HG03066 (cell line): Measurements from ENCODE around the gene AUTS2.
A peak's percentile ranks its signal among the peaks of the same experiment; 100 is the strongest.

Source experiments
- ATAC-seq: cut with Tn5 transposase; IDR thresholded peaks from one replicate; pipeline ENCODE4 v1.9.1; 2021; ENCODE audit warnings: low read depth; ENCODE audit not compliant: unreplicated experiment

Gene AUTS2

GRCh38 chr7:69654381-69654780 lies 56.1 kb downstream of the AUTS2 start:
- no peak for ATAC-seq

DNA sequence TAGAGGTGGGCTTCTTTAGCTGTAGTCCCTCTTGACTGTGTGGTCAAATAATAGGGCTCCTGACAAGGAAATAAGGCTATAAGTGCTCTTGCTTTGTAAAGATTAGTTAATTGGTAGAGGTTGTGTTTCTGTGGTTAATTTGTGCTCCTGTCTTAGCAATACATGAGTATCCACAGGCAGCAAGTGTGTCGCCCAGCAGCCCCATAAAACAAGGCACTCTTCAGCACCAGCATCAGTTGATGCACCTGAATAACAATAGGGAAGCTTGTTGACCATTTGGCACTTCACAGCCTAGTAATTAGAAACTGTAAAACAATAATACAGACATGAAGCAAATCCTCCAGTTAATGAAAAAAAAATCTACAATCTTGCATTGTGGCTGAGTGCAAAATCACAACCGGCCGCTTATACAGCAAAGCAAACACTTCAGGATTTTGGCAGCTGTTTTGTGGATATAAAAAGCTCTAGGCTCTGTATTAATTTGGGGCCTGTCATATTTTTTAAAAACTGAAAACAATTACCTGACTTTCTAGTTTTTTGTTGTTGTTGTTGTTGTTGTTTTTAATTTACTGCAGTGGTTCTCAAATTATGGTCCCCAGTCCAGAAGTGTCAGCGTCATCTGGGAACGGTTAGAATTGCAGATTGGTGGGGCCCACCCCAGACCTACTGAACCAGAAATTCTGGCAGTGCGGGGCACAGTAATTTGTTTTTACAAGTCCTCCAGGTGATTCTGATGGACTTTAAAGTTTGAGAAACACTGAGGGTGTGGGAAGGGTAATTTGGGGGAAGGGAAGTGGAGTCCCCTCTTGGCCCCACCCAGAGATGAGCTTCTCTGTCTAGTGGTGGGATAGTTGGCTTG lies 56.8 kb downstream of the AUTS2 start:
- no peak for ATAC-seq

- ATAC-seq: no peak
These were observed 57.8 kb downstream of the AUTS2 start for GRCh38 chr7:69656077-69656476.

DNA sequence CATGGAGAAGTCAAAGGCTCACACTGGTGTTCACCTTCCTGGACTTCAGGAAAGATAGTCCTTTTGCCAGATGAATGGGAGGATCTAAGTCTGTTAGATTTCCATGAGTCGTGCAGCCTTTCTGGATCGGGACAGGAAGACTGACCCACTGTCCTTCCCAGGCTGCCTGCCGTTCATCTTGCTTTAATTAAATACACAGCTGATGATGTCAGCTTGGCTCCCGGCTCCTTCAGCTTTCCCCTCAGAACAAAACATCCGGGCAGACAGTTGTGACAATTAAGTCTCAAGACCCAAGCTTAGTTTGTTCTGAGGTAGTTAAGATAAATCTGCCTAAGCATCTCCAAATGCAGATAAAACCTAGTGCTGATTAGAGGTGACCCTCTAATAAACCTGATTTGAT lies 58.6 kb downstream of the AUTS2 start:
- ATAC-seq: no peak

GRCh38 chr7:69657331-69657730 lies 59.1 kb downstream of the AUTS2 start:
- ATAC-seq: no peak

DNA sequence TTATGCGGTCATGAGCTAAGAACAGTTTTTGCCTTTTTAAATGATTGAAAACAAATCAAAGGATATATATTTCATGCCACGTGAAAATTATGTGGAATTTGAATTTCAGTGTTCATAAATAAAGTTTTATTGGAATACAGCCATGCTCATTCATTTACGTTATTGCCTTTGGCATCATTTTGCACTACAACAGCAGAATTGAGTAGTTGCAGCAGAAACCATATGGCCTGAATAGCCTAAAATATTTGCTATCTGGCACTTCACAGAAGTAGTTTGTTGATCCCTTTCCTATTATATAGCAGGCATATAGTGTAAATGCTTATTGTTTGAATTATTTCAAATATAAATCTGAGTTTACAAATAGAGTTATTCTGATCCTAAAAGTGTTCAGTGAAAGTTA lies 59.7 kb downstream of the AUTS2 start:
- ATAC-seq: no peak

GRCh38 chr7:69659983-69660382 lies 61.7 kb downstream of the AUTS2 start:
- ATAC-seq: no peak

DNA sequence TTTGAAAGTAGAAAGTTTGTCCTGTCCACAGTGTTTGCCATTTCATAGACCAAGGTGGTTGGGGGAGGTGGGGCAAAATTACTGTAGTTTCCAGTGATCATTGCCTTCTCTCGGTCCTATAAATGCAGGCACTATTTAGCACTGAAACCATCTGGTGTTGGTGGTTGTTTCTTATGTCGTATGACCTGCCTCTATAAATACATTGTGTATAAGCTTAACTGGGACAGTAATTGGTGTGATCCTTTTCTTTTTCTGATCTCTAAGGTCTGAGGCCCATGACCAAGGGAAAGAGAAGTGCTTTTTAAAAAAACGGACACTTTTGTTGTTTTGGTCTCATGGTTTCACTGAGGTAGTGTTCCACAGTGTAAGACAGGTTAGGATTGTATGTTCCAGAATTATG lies 63.1 kb downstream of the AUTS2 start:
- ATAC-seq: peak; percentile 67

DNA sequence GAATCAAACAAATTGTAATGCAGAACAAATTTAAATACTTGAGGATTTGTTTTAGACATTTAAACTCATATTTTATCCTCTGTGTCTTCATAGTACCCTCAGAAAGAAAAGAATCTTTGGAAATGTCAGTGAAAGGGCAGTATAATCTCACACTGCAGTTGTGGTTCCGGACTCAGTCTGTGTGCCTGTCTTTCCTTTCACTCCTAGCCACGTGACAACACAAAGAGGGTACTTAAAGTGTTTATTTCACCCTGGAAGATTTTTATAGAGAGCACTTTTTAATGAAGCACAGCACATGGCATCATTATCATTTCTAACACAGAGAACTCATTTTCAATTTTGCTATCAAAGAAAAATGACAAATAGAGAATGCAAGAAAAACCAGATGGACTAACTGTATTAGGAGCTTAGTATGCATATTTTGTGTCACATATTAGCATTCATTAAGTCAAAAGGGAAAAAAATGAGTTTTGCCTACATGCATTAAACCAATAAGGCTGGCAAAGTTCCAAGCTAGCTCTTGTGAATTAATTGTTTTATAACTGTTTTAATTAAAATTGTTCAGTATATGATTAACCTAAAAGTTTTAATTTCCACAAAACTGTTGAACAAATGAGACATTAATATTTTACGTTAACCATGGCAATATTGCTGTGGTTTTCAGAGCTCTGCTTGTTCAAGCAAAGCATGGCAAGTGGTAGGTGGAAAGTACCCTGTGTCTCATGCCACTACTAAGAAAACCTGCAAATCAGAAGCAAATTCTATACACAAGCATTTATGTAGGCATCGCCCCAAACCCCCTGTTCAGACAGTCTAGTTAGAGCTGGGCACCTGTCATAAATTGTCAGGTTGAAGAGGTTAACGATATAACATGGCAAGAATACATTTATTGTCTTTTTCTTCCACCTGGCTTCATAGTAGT lies 65.9 kb downstream of the AUTS2 start:
- ATAC-seq: no peak

- ATAC-seq: no peak
These were observed 67.1 kb downstream of the AUTS2 start for GRCh38 chr7:69665369-69665768.

DNA sequence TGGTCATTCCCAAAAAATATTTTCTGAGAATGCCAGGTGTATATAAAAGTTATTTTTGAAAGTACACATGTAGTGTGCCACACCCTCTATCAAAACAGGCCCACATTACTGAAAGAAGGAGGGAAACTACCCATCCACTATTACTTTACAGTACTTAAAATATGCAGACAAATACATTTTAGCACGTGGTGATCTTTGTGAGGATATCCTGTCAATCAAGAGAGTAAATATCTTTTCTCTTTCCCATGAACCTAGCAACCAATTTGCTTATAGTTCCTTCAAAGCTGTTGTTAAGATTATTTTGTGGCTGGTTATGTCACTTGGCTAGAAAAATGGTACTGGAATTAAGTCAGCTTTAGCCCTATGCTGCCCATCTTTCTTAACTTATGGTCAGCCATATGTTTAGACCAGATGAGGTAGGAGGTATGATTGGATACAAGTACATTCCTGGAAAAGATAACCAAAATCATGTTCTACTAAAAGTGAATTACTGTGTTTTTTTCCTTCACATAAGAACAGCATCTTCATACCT lies 70.1 kb downstream of the AUTS2 start:
- ATAC-seq: no peak

DNA sequence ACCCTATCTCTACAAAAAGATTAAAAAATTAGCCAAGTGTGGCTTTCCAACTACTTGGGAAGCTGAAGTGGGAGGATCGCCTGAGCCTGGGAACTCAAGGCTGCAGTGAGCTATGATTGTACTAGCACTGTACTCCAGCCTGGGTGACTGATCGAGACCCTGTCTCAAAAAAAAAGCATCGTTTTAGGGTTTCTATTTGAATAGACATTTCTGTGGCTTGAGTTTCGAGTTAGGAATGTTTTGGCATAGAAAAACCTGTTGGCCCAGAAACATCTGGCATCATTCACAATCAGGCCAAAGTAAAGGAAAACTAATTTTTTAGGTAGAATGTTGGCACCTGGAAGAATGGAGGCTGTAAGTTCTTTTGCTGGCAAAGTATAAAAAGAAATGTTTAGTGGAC lies 72.4 kb downstream of the AUTS2 start:
- ATAC-seq: no peak

GRCh38 chr7:69673074-69673473 lies 74.8 kb downstream of the AUTS2 start:
- no peak for ATAC-seq

DNA sequence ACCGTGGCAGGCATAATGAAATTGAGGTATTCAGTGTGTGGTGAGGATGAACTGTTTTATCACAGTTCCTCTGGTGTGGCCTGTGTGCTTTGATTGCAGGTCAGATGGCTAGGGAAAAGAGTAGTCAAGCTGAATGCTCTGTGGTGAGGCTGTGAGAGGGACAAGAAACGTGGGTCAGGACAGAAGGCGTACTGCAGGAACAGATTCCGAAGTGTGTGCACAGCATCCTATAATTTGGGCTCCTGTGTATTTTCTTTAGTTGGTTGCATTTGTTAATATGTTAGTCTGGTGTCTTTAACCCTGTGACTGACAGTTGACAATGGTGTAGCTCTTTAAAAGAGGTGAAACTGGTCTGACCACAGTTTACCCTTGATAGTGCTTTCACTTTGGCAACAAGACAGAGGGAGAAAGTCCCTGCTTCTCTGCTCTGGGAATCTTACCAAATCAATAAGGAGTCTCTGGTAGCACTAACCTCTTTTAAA lies 76.5 kb downstream of the AUTS2 start:
- peak; percentile 71 for ATAC-seq

DNA sequence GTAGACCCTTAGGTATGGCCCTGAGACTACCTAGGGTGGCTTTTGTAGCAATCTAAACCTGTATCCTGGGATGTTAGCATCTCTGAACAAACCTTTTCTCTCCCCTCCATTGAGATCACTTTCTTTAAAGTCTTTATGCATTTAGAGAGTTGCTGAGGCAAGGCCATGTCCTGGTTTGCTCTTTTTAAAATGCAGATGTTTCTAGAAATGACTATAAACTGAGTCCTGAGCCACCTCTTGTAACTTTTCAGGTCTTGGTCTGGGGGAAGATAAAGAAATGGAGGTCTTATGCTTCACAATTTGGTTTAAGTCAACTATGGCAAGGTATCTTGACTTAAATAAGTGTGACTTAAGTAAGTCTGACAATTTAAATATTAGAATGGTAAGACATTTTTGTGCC lies 78.0 kb downstream of the AUTS2 start:
- ATAC-seq: no peak

DNA sequence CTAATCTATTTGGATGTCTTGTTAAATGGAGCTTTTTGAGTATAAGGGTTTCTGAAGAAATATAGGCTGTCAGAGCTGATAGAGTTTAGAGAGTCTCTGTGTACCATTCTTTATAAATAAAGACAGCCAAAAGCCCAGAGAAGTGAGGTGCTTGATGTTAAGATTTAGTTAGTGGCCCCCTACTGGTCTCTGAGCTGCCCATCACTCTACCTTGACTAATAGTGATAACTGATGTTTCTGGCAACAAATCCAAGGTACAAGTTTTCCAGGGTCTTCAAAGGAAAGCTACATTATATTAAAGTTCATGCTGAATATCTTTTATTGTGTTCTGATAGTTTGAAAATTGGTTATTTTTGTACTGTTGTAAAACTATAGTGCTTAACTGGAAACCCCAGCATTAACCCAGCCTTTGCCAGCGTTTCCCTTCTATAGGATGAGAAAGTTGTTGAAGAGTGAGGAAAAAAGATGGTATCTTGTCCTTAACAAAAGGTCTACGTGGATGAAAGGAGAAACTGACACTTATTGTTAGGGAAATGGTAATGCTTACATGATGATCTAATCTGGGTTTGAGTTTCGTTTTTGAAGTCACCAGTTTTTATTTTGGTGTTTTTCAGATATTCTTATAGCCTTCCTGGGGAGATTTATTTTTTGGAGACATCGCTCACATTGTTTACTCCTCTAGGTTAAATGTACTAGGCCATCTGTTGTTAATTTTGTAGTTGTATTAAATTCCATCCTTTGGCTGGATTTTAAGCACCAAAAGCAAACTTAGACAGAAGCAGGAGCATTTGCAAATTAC lies 79.0 kb downstream of the AUTS2 start:
- ATAC-seq: no peak

- no peak for ATAC-seq
These were observed 79.7 kb downstream of the AUTS2 start for GRCh38 chr7:69677881-69678493.

GRCh38 chr7:69678494-69679187 lies 80.4 kb downstream of the AUTS2 start:
- no peak for ATAC-seq

- ATAC-seq: no peak
These were observed 82.9 kb downstream of the AUTS2 start for GRCh38 chr7:69681181-69681580.
